ENCODE measurements around the gene AACS. TPM values are rescaled to one million over a fixed set of nuclear protein-coding genes. Genes with fewer than 3 reads are reported as not detected.

The AACS gene
- total and polyA plus RNA-seq, 2 of the 13 experiments (the other 11 are each of a cell fraction or from before 2014, with no cell fraction given) = 23.3 to 28.8 TPM

- no peak for TF ChIP-seq HNRNPK (IDR thresholded peaks at IDR 0.05; ENCODE audit: low read depth, low read length, poor library complexity, severe bottlenecking)
- TF ChIP-seq ZNF343 (CRISPR knock-in tag; IDR thresholded peaks at IDR 0.05) = peak; percentile 2; the same call in 1 of the 2 replicates
- TF ChIP-seq SNAPC2 (CRISPR knock-in tag; IDR thresholded peaks at IDR 0.05) = 0 out of 2 replicates have a peak, but pooled peaks have one; percentile 51
- no peak for TF ChIP-seq ZBED4 (CRISPR knock-in tag; IDR thresholded peaks at IDR 0.05; ENCODE audit: borderline replicate concordance)
- TF ChIP-seq NCOA2 (CRISPR knock-in tag; IDR thresholded peaks at IDR 0.05) = no peak
- no peak for TF ChIP-seq MED8 (CRISPR knock-in tag; IDR thresholded peaks at IDR 0.05; ENCODE audit: insufficient replicate concordance)
- TF ChIP-seq ZKSCAN8 (CRISPR knock-in tag; IDR thresholded peaks at IDR 0.05; ENCODE audit: borderline replicate concordance) = no peak
- TF ChIP-seq ZFP41 (CRISPR knock-in tag; IDR thresholded peaks at IDR 0.05; ENCODE audit: borderline replicate concordance) = no peak
- TF ChIP-seq HCFC1 (IDR thresholded peaks at IDR 0.05; ENCODE audit: low read depth, low read length) = no peak
- no peak for TF ChIP-seq AFF4 (CRISPR knock-in tag; IDR thresholded peaks at IDR 0.05)
- TF ChIP-seq MAF1 (CRISPR knock-in tag; IDR thresholded peaks at IDR 0.05; ENCODE audit: borderline replicate concordance) = no peak
- TF ChIP-seq FLYWCH1 (CRISPR knock-in tag; IDR thresholded peaks at IDR 0.05) = no peak
- no peak for TF ChIP-seq ARID3A (IDR thresholded peaks at IDR 0.05; ENCODE audit: low read depth, low read length)
- no peak for TF ChIP-seq MATR3 (CRISPR knock-in tag; IDR thresholded peaks at IDR 0.05)
- no peak for TF ChIP-seq NAIF1 (CRISPR knock-in tag; IDR thresholded peaks at IDR 0.05; ENCODE audit: borderline replicate concordance)
- no peak for TF ChIP-seq SUZ12 (IDR thresholded peaks at IDR 0.05; ENCODE audit: low read depth, low read length)
- TF ChIP-seq RELA (CRISPR knock-in tag; IDR thresholded peaks at IDR 0.05) = peak; percentile 22; the same call in 1 of the 2 replicates
- TF ChIP-seq ADNP (CRISPR knock-in tag; IDR thresholded peaks at IDR 0.05) = no peak
- 0 out of 2 replicates have a peak, but pooled peaks have one; percentile 29 for TF ChIP-seq CCDC6 (CRISPR knock-in tag; IDR thresholded peaks at IDR 0.05)
- TF ChIP-seq SRSF4 (IDR thresholded peaks at IDR 0.05; ENCODE audit: low read depth, low read length, poor library complexity, severe bottlenecking) = no peak
- peak; percentile 72; the same call in 1 of the 2 replicates for TF ChIP-seq MXD4 (CRISPR knock-in tag; IDR thresholded peaks at IDR 0.05)
These were observed 27.8 kb downstream of the AACS start (continued) for GRCh38 chr12:125092872-125093680.
